HG02759 (cell line): Measurements from ENCODE around the gene UBR1.
"Not testable (repeated sequence)": the region's sequence is repeated elsewhere in the genome, so short reads cannot be mapped to it uniquely, and the experiment has no call there.

Experiments used
- ATAC-seq: cut with Tn5 transposase; IDR thresholded peaks from one replicate; pipeline ENCODE4 v1.9.1; 2021; ENCODE audit warnings: mild to moderate bottlenecking, moderate library complexity; ENCODE audit not compliant: unreplicated experiment

The UBR1 gene

DNA sequence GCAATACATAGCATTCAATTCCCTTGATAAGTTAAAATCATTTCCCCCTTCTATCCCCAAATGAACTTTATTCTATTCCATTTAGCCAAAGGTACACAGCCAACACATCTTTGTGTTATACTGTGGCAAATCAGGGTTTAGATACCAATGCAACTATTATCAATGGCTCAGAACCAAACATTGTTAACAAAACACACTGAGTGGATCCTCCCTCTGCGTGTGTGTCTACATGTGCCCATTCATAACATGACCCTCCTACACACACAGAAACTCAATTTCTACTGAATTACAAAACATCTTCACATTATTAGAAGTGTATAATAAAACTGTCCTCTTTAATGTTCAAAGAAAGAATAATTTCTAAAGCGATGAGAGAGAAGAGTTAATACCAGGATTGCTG is 186.5 kb downstream of the UBR1 start:
- no peak for ATAC-seq

DNA sequence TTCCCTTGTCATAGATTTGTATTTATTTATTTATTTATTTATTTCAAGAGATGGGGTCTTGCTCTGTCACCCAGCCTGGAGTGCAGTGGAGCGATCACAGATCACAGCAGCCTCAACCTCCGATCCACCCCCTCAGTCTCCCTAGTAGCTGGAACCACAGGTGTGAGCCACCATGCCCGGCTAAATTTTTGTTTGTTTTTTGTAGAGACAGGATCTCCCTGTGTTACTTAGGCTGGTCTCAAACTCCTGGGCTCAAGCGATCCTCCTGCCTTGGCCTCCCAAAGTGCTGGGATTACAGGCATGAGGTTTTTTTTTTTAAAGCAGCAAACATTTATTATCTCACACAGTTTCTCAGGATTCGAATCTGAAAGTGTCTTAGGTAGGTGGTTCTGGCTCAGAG is 187.8 kb downstream of the UBR1 start:
- ATAC-seq: no peak

DNA sequence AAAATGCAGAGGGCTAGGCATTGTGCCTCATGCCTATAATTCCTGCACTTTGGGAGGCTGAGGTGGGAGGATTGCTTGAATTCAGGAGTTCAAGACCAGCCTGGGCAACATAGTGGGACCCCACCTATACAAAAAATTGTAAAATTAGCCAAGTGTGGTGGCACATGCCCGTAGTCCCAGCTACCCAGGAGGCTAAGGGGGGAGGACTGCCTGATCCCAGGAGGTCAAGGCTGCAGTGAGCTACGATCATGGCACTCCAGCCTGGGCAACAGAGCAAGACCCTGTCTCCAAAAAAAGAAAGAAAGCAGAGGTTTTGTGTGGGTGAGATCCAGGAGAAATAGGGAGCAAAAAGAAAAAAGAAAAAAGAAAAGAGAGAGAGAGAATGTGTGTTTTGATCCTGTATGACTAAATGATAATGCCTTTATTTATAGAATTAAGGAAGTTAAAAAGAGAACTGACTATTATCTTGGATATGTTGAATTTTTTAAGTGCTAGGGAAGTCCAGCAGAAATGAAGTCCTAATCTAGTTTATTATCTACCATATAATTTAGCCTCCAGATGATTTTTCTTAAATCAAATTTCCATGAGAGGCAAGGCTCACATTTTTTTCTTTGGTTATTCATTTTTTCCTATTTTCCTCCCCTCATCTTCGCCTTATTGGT is 190.1 kb downstream of the UBR1 start:
- ATAC-seq: no peak

DNA sequence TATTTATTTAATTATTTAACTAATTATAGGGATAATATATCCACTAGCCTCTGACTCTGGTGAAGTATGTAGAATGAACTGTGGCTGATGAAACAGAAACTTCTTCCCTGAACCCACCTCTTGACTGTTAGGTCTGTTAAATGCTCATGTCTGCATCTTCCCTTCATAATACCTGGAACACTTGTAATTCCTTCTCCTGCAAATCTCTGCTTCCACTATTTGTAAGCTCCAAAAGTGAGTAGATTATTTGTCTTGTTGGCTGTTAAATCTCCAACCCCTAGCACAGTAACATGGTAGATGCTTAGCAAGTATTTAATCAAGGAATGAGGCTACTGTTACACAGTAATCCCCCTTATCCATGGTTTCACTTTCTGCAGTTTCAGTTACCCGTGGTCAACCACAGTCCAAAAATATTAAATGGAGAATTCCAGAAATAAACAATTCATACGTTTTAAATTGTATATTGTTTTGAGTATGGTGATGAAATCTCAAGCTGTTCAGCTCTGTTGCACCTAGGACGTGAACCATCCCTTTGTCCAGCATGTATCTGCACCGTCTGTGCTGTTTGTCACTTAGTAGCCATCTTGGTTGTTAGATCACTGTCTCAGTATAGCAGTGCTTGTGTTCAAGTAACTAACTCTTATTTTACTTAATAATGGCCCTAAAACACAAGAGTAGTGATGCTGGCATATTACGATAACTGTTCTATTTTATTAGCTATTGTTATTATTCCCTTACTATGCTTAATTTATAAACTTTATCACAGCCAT is 190.9 kb downstream of the UBR1 start:
- ATAC-seq: no peak

DNA sequence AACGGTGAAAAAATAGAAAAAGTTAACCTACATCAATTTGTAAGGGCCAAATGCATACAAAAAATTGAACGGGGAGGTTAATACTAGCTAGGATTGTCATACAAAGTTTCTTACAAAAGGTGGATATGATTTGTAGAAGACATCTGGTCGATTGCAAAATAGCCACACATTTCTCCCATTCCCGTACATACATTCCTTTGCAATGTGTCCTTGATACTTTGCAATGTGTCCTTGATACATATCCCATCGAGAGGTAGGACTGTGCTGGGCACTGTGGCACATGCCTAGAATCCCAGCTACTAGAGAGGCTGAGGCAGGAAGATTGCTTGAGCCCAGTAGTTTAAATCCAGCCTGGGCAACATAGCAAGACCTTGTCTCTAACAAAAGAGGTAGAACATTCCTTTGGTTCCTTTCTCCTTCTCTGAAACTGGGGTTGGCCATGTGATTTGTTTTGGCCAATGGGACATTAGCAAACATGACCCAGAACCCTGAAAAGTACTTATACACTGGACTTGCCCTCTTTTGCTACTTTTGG is 194.7 kb downstream of the UBR1 start:
- no peak for ATAC-seq

DNA sequence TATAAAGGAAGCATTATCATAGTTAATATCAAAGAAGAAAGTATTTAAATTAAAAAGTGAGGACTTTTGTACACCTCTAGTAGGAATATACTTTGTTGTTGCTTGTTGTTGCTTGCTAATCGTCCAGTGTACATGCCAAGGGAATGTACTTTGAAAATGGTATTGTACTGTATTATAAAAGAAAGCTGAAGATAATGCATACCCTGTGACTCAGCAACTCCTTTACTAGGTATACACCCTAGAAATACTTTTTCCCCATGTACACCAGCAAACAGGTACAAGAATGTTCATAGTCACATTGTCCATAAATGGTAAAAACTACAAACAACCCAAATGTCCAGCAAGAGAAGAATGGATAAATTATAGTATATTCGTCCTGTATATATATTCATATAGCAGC is 197.3 kb downstream of the UBR1 start:
- no peak for ATAC-seq

DNA sequence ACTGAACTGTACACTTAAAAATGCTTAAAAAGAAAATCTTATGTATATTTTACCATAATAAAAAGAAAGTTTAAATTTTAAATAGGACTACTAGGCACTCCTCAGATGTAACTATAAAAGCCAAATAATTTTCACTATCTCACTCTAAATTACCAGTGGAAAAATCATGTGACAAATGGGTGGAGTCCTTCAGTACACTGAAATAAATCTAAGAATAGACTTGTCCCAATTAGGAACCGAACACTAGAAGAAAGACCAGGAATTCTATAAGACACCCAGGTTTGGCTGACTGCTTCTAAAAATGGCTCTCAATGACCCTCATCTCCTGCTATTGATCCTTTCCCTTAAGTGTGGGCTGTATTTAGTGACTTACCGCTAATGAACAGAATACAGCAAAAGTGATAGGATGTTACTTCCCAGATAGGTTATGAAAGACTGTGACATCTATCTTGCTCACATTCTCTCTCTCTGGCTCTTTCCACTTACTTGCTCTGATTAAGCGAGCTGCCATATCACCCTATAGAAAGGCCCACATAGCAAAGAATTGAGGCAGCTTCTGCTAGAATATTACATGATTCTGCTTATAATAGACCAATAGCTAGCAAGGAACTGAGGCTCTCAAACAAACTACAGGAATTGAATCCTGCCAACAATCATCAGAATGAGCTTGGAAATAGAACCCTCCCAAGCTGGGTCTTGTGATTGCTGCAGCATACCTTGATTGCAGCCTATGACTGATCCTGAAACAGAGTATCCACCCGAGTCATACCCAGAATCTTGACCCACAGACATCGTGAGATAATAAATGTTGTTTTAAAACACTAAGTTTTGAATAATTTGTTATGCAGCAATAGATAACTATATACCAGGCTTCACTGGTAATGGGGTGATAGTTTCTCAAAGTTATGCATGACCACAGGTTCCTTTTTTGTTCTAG is 202.2 kb downstream of the UBR1 start:
- ATAC-seq: no peak

DNA sequence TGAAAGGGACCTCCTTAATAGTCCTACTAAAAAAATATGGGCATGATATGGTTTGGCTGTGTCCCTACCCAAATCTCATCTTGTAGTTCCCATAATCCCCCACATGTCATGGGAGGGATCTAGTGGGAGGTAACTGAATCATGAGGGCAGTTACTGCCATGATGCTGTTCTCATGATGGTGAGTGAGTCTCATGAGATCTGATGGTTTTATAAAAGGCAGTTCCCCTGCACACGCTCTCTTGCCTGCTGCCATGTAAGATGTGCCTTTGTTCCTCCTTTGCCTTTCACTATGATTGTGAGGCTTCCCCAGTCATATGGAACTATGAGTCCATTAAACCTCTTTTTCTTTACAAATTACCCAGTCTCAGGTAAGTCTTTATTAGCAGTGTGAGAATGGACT is 211.9 kb downstream of the UBR1 start:
- ATAC-seq: not testable (repeated sequence)
